B cell (primary cell): Measurements from ENCODE around the gene CFAP54. TPM values are rescaled to one million over a fixed set of nuclear protein-coding genes. Genes with fewer than 3 reads are reported as not detected.

Source experiments
- ATAC-seq: fragments of 200-7000 bp; cut with Tn5 transposase; one replicate; pipeline ENCODE4 v1.10.0; 2021; ENCODE audit warnings: low read depth, mild to moderate bottlenecking, moderate number of reproducible peaks, moderate library complexity
- CTCF ChIA-PET: fragments of 350-600 bp; sonication (Branson Sonifier 250); formaldehyde crosslinking; loops from one replicate; lab custom pipeline; 2021; ENCODE audit warnings: antibody characterized with exemption, inconsistent platforms; lab: Charles Lee
- POLR2A ChIA-PET: fragments of 350-600 bp; sonication (Branson Sonifier 250); formaldehyde crosslinking; loops from one replicate; lab custom pipeline; 2021; ENCODE audit warnings: antibody characterized with exemption; lab: Charles Lee
- DNase-seq: peaks from one replicate; pipeline ENCODE4 v3.0.0; 2013
- H2AFZ ChIP-seq: 2 replicates; pipeline ENCODE4 v1.6.1; 2012; ENCODE audit warnings: mild to moderate bottlenecking, low read depth, low read length; ENCODE audit not compliant: insufficient read depth, poor library complexity, severe bottlenecking
- H3K27ac ChIP-seq, 2 donors: 1 replicate in 1 of 2; 2 replicates in 1 of 2; pipeline ENCODE4 v1.5.1; 2012 to 2013; ENCODE audit warnings: low read length in 2 of 2, mild to moderate bottlenecking in 2 of 2, moderate library complexity in 1 of 2
- H3K27me3 ChIP-seq, 4 experiments: fragments of 200-600 bp in 1 of 4; sonication (generic) in 1 of 4; replicated peaks in 1 of 4; 1 replicate in 2 of 4; 2 replicates in 2 of 4; pipeline versions ENCODE4 v1.6.1 to v1.7.0; 2013 to 2016; ENCODE audit warnings: low read length in 3 of 4, mild to moderate bottlenecking in 2 of 4, mixed read lengths in 1 of 4, moderate library complexity in 1 of 4; ENCODE audit not compliant: insufficient read depth in 4 of 4, control insufficient read depth in 3 of 4; ENCODE audit errors: control extremely low read depth in 1 of 4
- H3K36me3 ChIP-seq, 2 experiments: replicated peaks in 1 of 2; 1 replicate in 1 of 2; 2 replicates in 1 of 2; pipeline versions ENCODE4 v1.6.1 to v1.7.1; 2013; ENCODE audit warnings: low read length in 1 of 2; ENCODE audit not compliant: insufficient read depth in 2 of 2, control insufficient read depth in 1 of 2; ENCODE audit errors: control extremely low read depth in 1 of 2, extremely low read depth in 1 of 2
- H3K4me1 ChIP-seq, 2 donors: fragments of 200-600 bp in 1 of 2; sonication (generic) in 1 of 2; 1 replicate in 1 of 2; 2 replicates in 1 of 2; pipeline versions ENCODE4 v1.5.1 to v1.6.1; 2013 to 2017; ENCODE audit warnings: low read length in 2 of 2; ENCODE audit not compliant: control insufficient read depth in 2 of 2, insufficient read depth in 2 of 2
- H3K4me2 ChIP-seq: replicated peaks from 2 replicates; pipeline ENCODE3; 2012; ENCODE audit warnings: mild to moderate bottlenecking, low read depth, low read length; ENCODE audit not compliant: poor library complexity, severe bottlenecking
- H3K4me3 ChIP-seq, 5 experiments: fragments of 200-600 bp in 1 of 5; sonication (generic) in 1 of 5; 1 replicate in 3 of 5; 2 replicates in 2 of 5; pipeline versions ENCODE4 v1.5.1 to v1.7.0; 2011 to 2016; ENCODE audit warnings: low read length in 4 of 5, mild to moderate bottlenecking in 4 of 5, low read depth in 2 of 5, control low read depth in 1 of 5, moderate library complexity in 1 of 5; ENCODE audit not compliant: insufficient read depth in 1 of 5; ENCODE audit errors: control extremely low read depth in 1 of 5, extremely low read depth in 1 of 5
- H3K79me2 ChIP-seq: fragments of 200-600 bp; sonication (generic); one replicate; pipeline ENCODE4 v1.6.0; 2016; ENCODE audit warnings: low read length; ENCODE audit not compliant: control insufficient read depth, insufficient read depth
- H3K9ac ChIP-seq: fragments of 200-600 bp; sonication (generic); 2 replicates; pipeline ENCODE4 v1.6.1; 2017; ENCODE audit warnings: mild to moderate bottlenecking, low read length, moderate library complexity
- H3K9me3 ChIP-seq, 3 donors: one replicate each; pipeline versions ENCODE4 v1.6.1 to v1.7.1; 2013; ENCODE audit warnings: low read length in 2 of 3; ENCODE audit not compliant: control insufficient read depth in 2 of 3, insufficient read depth in 1 of 3; ENCODE audit errors: control extremely low read depth in 1 of 3
- H4K20me1 ChIP-seq: 2 replicates; pipeline ENCODE4 v1.6.0; 2012; ENCODE audit warnings: mild to moderate bottlenecking, low read length; ENCODE audit not compliant: insufficient read depth, control insufficient read depth, poor library complexity, severe bottlenecking
- H3K27ac Mint-ChIP-seq: one replicate; pipeline ENCODE4 v1.8.0; 2021; ENCODE audit warnings: mixed read lengths
- H3K27me3 Mint-ChIP-seq: one replicate; pipeline ENCODE4 v1.8.0; 2021; ENCODE audit warnings: mixed read lengths
- H3K4me1 Mint-ChIP-seq: one replicate; pipeline ENCODE4 v1.8.0; 2021; ENCODE audit warnings: mixed read lengths
- H3K4me3 Mint-ChIP-seq: one replicate; pipeline ENCODE4 v1.8.0; 2021; ENCODE audit warnings: mixed read lengths
- H3K9me3 Mint-ChIP-seq: one replicate; pipeline ENCODE4 v1.8.0; 2022; ENCODE audit warnings: mixed read lengths; ENCODE audit not compliant: insufficient read depth
- EZH2 ChIP-seq: IDR thresholded peaks from 2 replicates; pipeline ENCODE4 v1.6.1; 2012; ENCODE audit warnings: borderline replicate concordance, low read depth, mild to moderate bottlenecking, moderate library complexity, low read length; ENCODE audit not compliant: insufficient read depth, poor library complexity, severe bottlenecking
- WGBS: methylation state at CpG from one replicate; pipeline ENCODE4 v1.1.5; 2013; ENCODE audit warnings: missing lambda C conversion rate; ENCODE audit not compliant: insufficient coverage; 5-methylcytosine and 5-hydroxymethylcytosine counted together
- intact Hi-C: fragments of 100-400 bp; cut with micrococcal nuclease; formaldehyde crosslinking; loops from one replicate; pipeline ENCODE4 v1.10.0; 2022
- polyA plus RNA-seq: library from polyadenylated mRNA; depleted of rRNA; stranded (reverse); fragments of >200 nt; gene quantifications from 2 replicates; pipeline ENCODE4 v1.2.3, GENCODE V29; 2012
- total RNA-seq, 2 donors: library from RNA; stranded (reverse); fragments of 120-200 nt in 1 of 2; gene quantifications; 1 replicate in 1 of 2; 2 replicates in 1 of 2; pipeline versions ENCODE4 v1.2.3 to v1.2.4, GENCODE V29; 2013 to 2022
- TF ChIP-seq, protein P1 (sequence below): fragments of 200-600 bp; IDR thresholded peaks from one replicate; pipeline ENCODE4 v1.8.0; 2022; ENCODE audit warnings: antibody characterized with exemption, mild to moderate bottlenecking

Gene CFAP54
- total and polyA plus RNA-seq, 2 donors (not counting 1 experiment from before 2014, with no cell fraction given) = 0.12 to 0.76 TPM

DNA sequence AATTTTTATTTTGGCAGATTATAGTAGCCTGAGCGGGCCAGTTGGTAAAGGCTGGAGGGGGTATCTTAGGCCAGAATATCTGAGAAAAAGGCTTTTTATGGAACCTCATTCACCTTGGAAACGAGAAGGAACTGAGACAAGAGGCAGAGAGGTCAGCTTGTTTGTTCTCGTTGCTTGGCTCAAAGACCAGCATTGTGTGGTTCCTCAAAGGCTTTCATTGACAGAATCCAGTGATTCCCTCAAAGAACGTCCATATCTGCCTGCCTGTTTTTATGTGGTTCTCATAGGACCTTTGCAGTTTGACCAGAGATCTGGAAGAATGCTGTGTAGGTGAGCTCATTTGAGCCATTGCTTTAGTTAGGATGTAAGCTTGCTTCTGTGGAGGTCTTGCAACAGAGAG is 117.3 kb downstream of the CFAP54 start:
- no peak overlapping the region for H3K9ac ChIP-seq
- ATAC-seq = no peak
- Mint-ChIP-seq H3K4me1 (no peaks in the 10 kb centered on the region), H3K27ac (no peak overlapping the region), H3K9me3 (no peaks in the 10 kb centered on the region), H3K4me3 (no peak overlapping the region), H3K27me3 (peaks cover 50% of the 10 kb centered on the region)
- WGBS = 82% methylated on average over 3 of the region's 4 CpGs
- no peak for DNase-seq
- no peaks in the 10 kb centered on the region for H3K36me3 ChIP-seq
- H4K20me1 ChIP-seq = no peaks in the 10 kb centered on the region
- POLR2A ChIA-PET = no interaction called here
- CTCF ChIA-PET = interaction anchor here (1.0 kb wide), 1 partner anchor 12 kb away, joined by 3 read pairs; no protein-coding TSS in a partner anchor
- no peaks in the 10 kb centered on the region for H3K4me1 ChIP-seq
- no peak overlapping the region for H3K4me3 ChIP-seq
- TF ChIP-seq EZH2 = no peak
- TF ChIP-seq, protein P1, sequence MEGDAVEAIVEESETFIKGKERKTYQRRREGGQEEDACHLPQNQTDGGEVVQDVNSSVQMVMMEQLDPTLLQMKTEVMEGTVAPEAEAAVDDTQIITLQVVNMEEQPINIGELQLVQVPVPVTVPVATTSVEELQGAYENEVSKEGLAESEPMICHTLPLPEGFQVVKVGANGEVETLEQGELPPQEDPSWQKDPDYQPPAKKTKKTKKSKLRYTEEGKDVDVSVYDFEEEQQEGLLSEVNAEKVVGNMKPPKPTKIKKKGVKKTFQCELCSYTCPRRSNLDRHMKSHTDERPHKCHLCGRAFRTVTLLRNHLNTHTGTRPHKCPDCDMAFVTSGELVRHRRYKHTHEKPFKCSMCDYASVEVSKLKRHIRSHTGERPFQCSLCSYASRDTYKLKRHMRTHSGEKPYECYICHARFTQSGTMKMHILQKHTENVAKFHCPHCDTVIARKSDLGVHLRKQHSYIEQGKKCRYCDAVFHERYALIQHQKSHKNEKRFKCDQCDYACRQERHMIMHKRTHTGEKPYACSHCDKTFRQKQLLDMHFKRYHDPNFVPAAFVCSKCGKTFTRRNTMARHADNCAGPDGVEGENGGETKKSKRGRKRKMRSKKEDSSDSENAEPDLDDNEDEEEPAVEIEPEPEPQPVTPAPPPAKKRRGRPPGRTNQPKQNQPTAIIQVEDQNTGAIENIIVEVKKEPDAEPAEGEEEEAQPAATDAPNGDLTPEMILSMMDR = no peak
- intact Hi-C loops = no loop called here
- H3K27ac ChIP-seq = no peak overlapping the region
- peaks cover 0 to 8% (median 0%) of the 10 kb centered on the region in 3 donors for H3K9me3 ChIP-seq
- no peak overlapping the region for H3K4me2 ChIP-seq
- peaks cover 0 to 9% (median 6%) of the 10 kb centered on the region in 4 experiments for H3K27me3 ChIP-seq
- no peak overlapping the region for H2AFZ ChIP-seq
- no peaks in the 10 kb centered on the region for H3K79me2 ChIP-seq

DNA sequence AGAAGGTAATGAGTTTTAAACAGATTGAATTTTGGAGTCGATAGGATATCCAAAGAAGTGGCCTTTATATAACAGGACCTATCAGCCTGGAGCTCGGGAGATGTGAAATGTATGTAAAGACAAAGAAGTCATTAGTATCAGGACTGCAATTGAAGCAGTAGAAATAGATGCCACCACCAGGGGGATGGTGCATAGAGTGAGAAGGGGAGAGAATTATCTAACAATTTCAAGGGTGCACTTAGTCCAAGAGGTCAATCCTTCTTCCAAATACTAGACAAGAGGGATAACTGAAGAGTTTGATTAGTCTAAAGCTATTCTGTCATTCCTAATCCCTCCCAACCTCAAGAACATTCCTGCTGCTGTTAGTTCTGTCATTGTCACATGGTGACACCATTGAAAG is 127.8 kb downstream of the CFAP54 start:
- H4K20me1 ChIP-seq = no peaks in the 10 kb centered on the region
- ATAC-seq = no peak

More for the DNA sequence above, 127.8 kb downstream of the CFAP54 start:
- 70% methylated on average over 1 of the region's 2 CpGs for WGBS
- Mint-ChIP-seq H3K4me1 (no peaks in the 10 kb centered on the region), H3K9me3 (no peaks in the 10 kb centered on the region), H3K27ac (no peak overlapping the region), H3K4me3 (no peak overlapping the region), H3K27me3 (peaks cover 7% of the 10 kb centered on the region)
- ChIA-PET CTCF (no interaction called here), POLR2A (no interaction called here)
- no peak for DNase-seq
- intact Hi-C loops = no loop called here
- H3K4me2 ChIP-seq = no peak overlapping the region
- TF ChIP-seq EZH2 = no peak
- TF ChIP-seq, protein P1 = no peak
- H3K27ac ChIP-seq = no peak overlapping the region
- H2AFZ ChIP-seq = no peak overlapping the region
- H3K4me1 ChIP-seq = no peaks in the 10 kb centered on the region
- no peak overlapping the region for H3K9ac ChIP-seq
- no peaks in the 10 kb centered on the region for H3K9me3 ChIP-seq
- H3K27me3 ChIP-seq = no peaks in the 10 kb centered on the region
- no peaks in the 10 kb centered on the region for H3K36me3 ChIP-seq
- no peaks in the 10 kb centered on the region for H3K79me2 ChIP-seq
- H3K4me3 ChIP-seq = no peak overlapping the region
